Measurements from ENCODE around the gene SLC16A14.

The SLC16A14 gene

GRCh38 chr2:230007931-230008707 lies 60.6 kb downstream of the SLC16A14 start:
- ATAC-seq: peak; percentile 58
- H3K36me3 Mint-ChIP-seq: no peaks in the 10 kb centered on the region
- H3K9me3 Mint-ChIP-seq: no peaks in the 10 kb centered on the region

GRCh38 chr2:230000118-230000841 lies 68.4 kb downstream of the SLC16A14 start:
- no peaks in the 10 kb centered on the region for H3K27me3 Mint-ChIP-seq
- H3K9me3 Mint-ChIP-seq: no peaks in the 10 kb centered on the region
- peaks cover 24% of the 10 kb centered on the region for H3K4me1 Mint-ChIP-seq
- no peaks in the 10 kb centered on the region for H3K36me3 Mint-ChIP-seq
- ATAC-seq: peak; percentile 92
- peak overlapping the region; percentile 66 for H3K4me3 Mint-ChIP-seq
- peak overlapping the region; percentile 78 for H3K27ac Mint-ChIP-seq

More at GRCh38 chr2:230007931-230008707, 60.6 kb downstream of the SLC16A14 start:
- Mint-ChIP-seq H3K27me3 (no peaks in the 10 kb centered on the region), H3K4me1 (peaks cover 10% of the 10 kb centered on the region), H3K27ac (peak overlapping the region; percentile 27), H3K4me3 (no peak overlapping the region)

GRCh38 chr2:229997565-229997964 lies 71.2 kb downstream of the SLC16A14 start:
- peaks cover 24% of the 10 kb centered on the region for H3K4me1 Mint-ChIP-seq

GRCh38 chr2:229996320-229996719 lies 72.4 kb downstream of the SLC16A14 start:
- Mint-ChIP-seq H3K27me3 (no peaks in the 10 kb centered on the region), H3K36me3 (peaks cover 5% of the 10 kb centered on the region), H3K27ac (no peak overlapping the region), H3K4me3 (no peak overlapping the region), H3K4me1 (peaks cover 24% of the 10 kb centered on the region), H3K9me3 (no peaks in the 10 kb centered on the region)
- no peak for ATAC-seq

More at GRCh38 chr2:229997565-229997964, 71.2 kb downstream of the SLC16A14 start:
- Mint-ChIP-seq H3K9me3 (no peaks in the 10 kb centered on the region), H3K27ac (no peak overlapping the region), H3K27me3 (no peaks in the 10 kb centered on the region), H3K4me3 (no peak overlapping the region), H3K36me3 (peaks cover 5% of the 10 kb centered on the region)
- no peak for ATAC-seq

GRCh38 chr2:229993236-229993635 lies 75.5 kb downstream of the SLC16A14 start:
- Mint-ChIP-seq H3K4me1 (peaks cover 11% of the 10 kb centered on the region), H3K9me3 (no peaks in the 10 kb centered on the region), H3K27ac (no peak overlapping the region), H3K27me3 (no peaks in the 10 kb centered on the region), H3K36me3 (peaks cover 5% of the 10 kb centered on the region), H3K4me3 (no peak overlapping the region)
- no peak for ATAC-seq

Measured in stimulated activated memory B cell treated with anti-CD40 and anti-IgM and Interleukin-4, amounts not matched to agents 10 μg/mL and 1 μg/mL and 100 μg/mL, for 72 hours (primary cell).